Lung (tissue), 12 donors: ENCODE data around the gene ATP8B1. TPM values are rescaled to one million over a fixed set of nuclear protein-coding genes. Genes with fewer than 3 reads are reported as not detected.

Source experiments
- ATAC-seq: fragments of 200-7000 bp; cut with Tn5 transposase; one replicate; pipeline ENCODE4 v1.9.1; 2020; ENCODE audit warnings: moderate number of reproducible peaks; ENCODE audit not compliant: insufficient read depth, low FRiP score
- DNase-seq, 3 donors: peaks; one replicate each; pipeline ENCODE4 v3.0.0-alpha.2; 2013 to 2017
- H3K27ac ChIP-seq, 2 donors: one replicate each; pipeline ENCODE4 v1.5.1; 2013; ENCODE audit warnings: mild to moderate bottlenecking in 2 of 2, moderate library complexity in 2 of 2, control low read depth in 1 of 2, inconsistent platforms in 1 of 2, low read depth in 1 of 2, low read length in 1 of 2
- H3K27me3 ChIP-seq, 3 donors: one replicate each; pipeline ENCODE4 v1.5.1; 2013; ENCODE audit warnings: low read length in 2 of 3; ENCODE audit not compliant: control insufficient read depth in 3 of 3, insufficient read depth in 3 of 3
- H3K36me3 ChIP-seq, 4 donors: one replicate each; pipeline ENCODE4 v1.5.1; 2013; ENCODE audit warnings: low read length in 4 of 4, mild to moderate bottlenecking in 1 of 4, moderate library complexity in 1 of 4; ENCODE audit not compliant: control insufficient read depth in 4 of 4, insufficient read depth in 4 of 4
- H3K4me1 ChIP-seq, 5 donors: one replicate each; pipeline ENCODE4 v1.5.1; 2013; ENCODE audit warnings: low read length in 5 of 5, mild to moderate bottlenecking in 2 of 5, moderate library complexity in 1 of 5; ENCODE audit not compliant: control insufficient read depth in 5 of 5, insufficient read depth in 5 of 5
- H3K4me3 ChIP-seq: one replicate; pipeline ENCODE4 v1.5.1; 2013; ENCODE audit warnings: mild to moderate bottlenecking, control low read depth, moderate library complexity
- H3K9ac ChIP-seq, 2 donors: one replicate each; pipeline ENCODE4 v1.5.1; 2013; ENCODE audit warnings: low read length in 2 of 2, control low read depth in 1 of 2; ENCODE audit not compliant: insufficient read depth in 1 of 2
- H3K9me3 ChIP-seq, 4 donors: one replicate each; pipeline ENCODE4 v1.5.1; 2013; ENCODE audit warnings: low read length in 3 of 4, mild to moderate bottlenecking in 1 of 4, moderate library complexity in 1 of 4; ENCODE audit not compliant: control insufficient read depth in 4 of 4, insufficient read depth in 3 of 4
- WGBS, 2 donors: extraction: QIAGEN DNeasy Blood & Tissue Kit; methylation state at CpG; one replicate each; pipeline ENCODE4 v1.1.7; 2013; 5-methylcytosine and 5-hydroxymethylcytosine counted together
- polyA plus RNA-seq, 2 donors: library from polyadenylated mRNA; stranded (reverse); fragments of 200-250 nt; gene quantifications; one replicate each; pipeline ENCODE4 v1.2.1, GENCODE V29; 2013
- total RNA-seq, 2 donors: library from RNA; depleted of rRNA in 1 of 2; stranded (reverse); fragments of >200 nt in 1 of 2; gene quantifications; one replicate each; pipeline ENCODE4 v1.2.1, GENCODE V29; 2014 to 2021
- TF ChIP-seq, protein P1 (sequence below): IDR thresholded peaks from 2 replicates; pipeline ENCODE4 v1.5.1; 2012; ENCODE audit warnings: mild to moderate bottlenecking; ENCODE audit errors: control extremely low read depth, extremely low read depth
- donor health status: control.
- donor health status: control.
- donor health status: Bipolar disorder and iron deficiency.
- donor health status: healthy.
- donor health status: DM: yes; HTN: yes; CAD: no.

The ATP8B1 gene
- total and polyA plus RNA-seq, 4 donors, result 7.3 to 42.0 (median 18.2) TPM

DNA sequence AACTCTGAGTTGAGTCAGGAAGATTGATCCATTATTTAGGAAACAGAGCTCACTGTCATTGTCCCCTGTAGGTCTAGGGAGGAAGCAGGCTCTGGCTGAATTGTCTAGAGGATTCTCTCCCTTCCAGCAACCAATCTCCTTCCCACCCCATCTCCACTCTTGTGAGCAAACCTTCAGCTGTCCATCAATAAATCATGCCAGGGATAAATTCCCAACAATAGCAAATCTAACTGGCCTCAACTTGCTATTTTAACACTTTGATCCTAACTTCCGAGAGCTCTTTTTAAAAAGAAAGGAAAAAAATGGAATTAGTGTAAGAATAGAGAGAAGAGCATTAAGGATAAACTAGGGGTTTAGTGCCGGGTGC is 53.5 kb downstream of the ATP8B1 start:
- WGBS, 2 donors, result 94 to 96% methylated on average over 2 of the region's 2 CpGs
- peaks cover 0 to 6% (median 5%) of the 10 kb centered on the region in 5 donors for H3K4me1 ChIP-seq
- H3K27me3 ChIP-seq, result no peaks in the 10 kb centered on the region
- ATAC-seq (no peak), DNase-seq (no peak)
- H3K36me3 ChIP-seq, result no peaks in the 10 kb centered on the region
- TF ChIP-seq, protein P1, sequence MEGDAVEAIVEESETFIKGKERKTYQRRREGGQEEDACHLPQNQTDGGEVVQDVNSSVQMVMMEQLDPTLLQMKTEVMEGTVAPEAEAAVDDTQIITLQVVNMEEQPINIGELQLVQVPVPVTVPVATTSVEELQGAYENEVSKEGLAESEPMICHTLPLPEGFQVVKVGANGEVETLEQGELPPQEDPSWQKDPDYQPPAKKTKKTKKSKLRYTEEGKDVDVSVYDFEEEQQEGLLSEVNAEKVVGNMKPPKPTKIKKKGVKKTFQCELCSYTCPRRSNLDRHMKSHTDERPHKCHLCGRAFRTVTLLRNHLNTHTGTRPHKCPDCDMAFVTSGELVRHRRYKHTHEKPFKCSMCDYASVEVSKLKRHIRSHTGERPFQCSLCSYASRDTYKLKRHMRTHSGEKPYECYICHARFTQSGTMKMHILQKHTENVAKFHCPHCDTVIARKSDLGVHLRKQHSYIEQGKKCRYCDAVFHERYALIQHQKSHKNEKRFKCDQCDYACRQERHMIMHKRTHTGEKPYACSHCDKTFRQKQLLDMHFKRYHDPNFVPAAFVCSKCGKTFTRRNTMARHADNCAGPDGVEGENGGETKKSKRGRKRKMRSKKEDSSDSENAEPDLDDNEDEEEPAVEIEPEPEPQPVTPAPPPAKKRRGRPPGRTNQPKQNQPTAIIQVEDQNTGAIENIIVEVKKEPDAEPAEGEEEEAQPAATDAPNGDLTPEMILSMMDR, result no peak
- no peaks in the 10 kb centered on the region for H3K9me3 ChIP-seq
- H3K9ac ChIP-seq, result no peak overlapping the region
- no peak overlapping the region for H3K4me3 ChIP-seq
- H3K27ac ChIP-seq, result no peak overlapping the region

DNA sequence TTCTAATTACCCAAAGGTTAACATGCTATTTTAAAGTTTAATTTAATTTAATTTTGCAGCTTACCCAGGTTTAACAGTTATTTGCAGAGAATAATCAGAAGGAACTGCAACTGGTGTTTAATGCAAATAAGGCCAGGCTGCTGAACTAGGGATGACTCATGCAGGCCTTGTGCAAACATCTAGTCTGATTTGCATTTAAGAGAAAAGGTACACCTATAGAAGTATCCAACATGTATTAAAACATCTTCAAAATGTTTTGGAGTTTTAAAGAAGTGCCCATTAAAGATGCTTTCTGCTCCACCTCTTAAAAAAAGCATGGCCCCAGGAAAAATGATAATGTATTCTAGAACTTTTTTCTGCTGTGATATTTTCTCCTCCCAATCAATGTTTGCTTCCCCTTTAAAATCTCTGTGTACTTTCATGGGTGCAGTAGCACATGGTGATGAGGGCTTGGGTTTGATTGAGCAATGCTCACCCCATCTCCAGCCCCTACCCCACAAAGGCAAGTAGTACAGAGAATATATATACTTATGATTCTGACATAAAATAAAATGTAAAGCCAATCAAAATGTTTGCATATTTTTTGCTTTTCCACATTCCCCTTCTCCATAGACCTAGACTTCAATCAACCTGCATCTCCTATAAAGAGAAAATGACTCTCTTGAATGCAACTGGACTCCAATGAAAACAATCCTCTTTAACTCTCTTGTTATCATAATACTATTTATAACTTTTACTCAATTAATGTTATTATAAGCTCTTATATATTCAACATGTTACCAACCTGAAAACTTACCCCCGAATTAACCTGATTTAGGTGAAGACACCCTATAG is 54.1 kb downstream of the ATP8B1 start:
- Histone ChIP-seq H3K36me3 (no peaks in the 10 kb centered on the region), H3K4me1 (peaks cover 0 to 10% (median 5%) of the 10 kb centered on the region in 5 donors), H3K9ac (no peak overlapping the region), H3K4me3 (no peak overlapping the region), H3K27me3 (no peaks in the 10 kb centered on the region), H3K9me3 (no peaks in the 10 kb centered on the region), H3K27ac (no peak overlapping the region)
- TF ChIP-seq, protein P1, result no peak
- ATAC-seq, result peak; percentile 59
- WGBS, 2 donors, result 85 to 93% methylated on average over 1 of the region's 1 CpG
- no peak for DNase-seq

DNA sequence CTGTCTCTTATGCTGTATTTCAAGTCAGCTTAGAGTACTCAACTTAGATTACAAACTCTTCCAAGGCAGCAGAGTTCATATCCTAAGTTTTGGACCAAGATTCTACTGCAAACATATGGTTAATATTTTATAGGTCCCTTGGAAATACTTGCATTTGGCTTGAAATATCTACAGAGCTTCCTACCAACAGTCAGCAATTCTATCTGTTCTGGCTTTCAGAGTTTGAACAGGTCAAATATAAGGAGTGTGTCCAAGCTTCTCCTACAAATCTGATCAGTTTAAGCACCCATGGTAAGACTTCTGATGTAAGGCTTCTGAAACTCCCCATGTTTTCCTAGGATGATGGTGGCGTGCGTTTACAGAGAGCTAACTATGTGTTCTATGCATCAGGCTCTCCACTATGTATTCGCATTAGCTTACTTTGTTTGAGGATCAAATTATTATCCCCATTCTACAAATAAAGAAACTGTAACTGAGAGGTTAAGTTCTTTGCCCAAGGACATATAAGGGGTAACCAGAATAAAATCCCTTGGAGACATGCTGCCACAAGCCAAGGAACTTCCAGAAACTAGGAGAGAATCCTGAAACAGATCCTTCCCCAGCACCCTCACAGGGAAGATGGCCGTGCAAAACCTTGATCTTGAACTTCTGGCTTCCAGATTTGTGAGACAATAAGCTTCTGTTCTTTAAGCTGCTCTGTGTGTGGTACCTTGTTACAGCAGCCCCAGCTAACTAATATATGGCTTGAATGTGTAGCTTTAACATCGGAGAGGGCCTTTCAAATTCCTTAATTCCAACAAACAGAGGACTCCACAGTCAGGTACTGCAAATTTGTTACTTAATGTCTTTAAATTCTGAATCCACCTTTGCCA is 55.1 kb downstream of the ATP8B1 start:
- ATAC-seq, result no peak
- Histone ChIP-seq H3K9ac (no peak overlapping the region), H3K27me3 (no peaks in the 10 kb centered on the region), H3K27ac (peak overlapping the region in 1 of 2 donors; percentile 52), H3K9me3 (no peaks in the 10 kb centered on the region), H3K4me3 (no peak overlapping the region), H3K36me3 (no peaks in the 10 kb centered on the region), H3K4me1 (peaks cover 0 to 10% (median 7%) of the 10 kb centered on the region in 5 donors)
- DNase-seq, result no peak
- WGBS, 2 donors, result 83 to 86% methylated on average over 5 of the region's 5 CpGs
- TF ChIP-seq, protein P1, result no peak
